DOHH2 (cell line): Measurements from ENCODE around the gene CD151.

Experiments used
- H3F3A ChIP-seq: fragments of 200-600 bp; sonication (generic), shearing (Covaris generic); 2 replicates; pipeline ENCODE4 v1.6.0; 2016; ENCODE audit warnings: antibody characterized with exemption, mild to moderate bottlenecking; ENCODE audit not compliant: control insufficient read depth, insufficient read depth
- H3K27ac ChIP-seq: fragments of 200-600 bp; sonication (generic); 2 replicates; pipeline ENCODE4 v1.5.1; 2014; ENCODE audit warnings: low read depth, mild to moderate bottlenecking, low read length, moderate library complexity
- H3K27me3 ChIP-seq: fragments of 200-600 bp; sonication (generic); 2 replicates; pipeline ENCODE4 v1.6.1; 2014; ENCODE audit warnings: mild to moderate bottlenecking, low read length, mixed read lengths; ENCODE audit not compliant: control insufficient read depth
- H3K36me3 ChIP-seq: fragments of 200-600 bp; sonication (generic); 2 replicates; pipeline ENCODE4 v1.6.1; 2014; ENCODE audit warnings: mild to moderate bottlenecking, low read length, moderate library complexity, mixed read lengths; ENCODE audit not compliant: control insufficient read depth
- H3K4me1 ChIP-seq: fragments of 200-600 bp; sonication (generic); 2 replicates; pipeline ENCODE4 v1.6.1; 2014; ENCODE audit warnings: mild to moderate bottlenecking, low read length, mixed read lengths; ENCODE audit not compliant: control insufficient read depth
- H3K4me2 ChIP-seq: fragments of 200-600 bp; sonication (generic); 2 replicates; pipeline ENCODE4 v1.6.0; 2014; ENCODE audit warnings: mild to moderate bottlenecking, low read length, moderate library complexity
- H3K4me3 ChIP-seq: fragments of 200-600 bp; sonication (generic); 2 replicates; pipeline ENCODE4 v1.5.1; 2014; ENCODE audit warnings: mild to moderate bottlenecking, low read length, mixed read lengths
- H3K79me2 ChIP-seq: fragments of 200-600 bp; sonication (generic); 2 replicates; pipeline ENCODE4 v1.6.1; 2014; ENCODE audit warnings: mild to moderate bottlenecking, low read length, mixed read lengths; ENCODE audit not compliant: control insufficient read depth
- H3K9me2 ChIP-seq: fragments of 200-600 bp; sonication (generic); replicated peaks from 2 replicates; pipeline ENCODE4 v1.6.1; 2014; ENCODE audit warnings: mild to moderate bottlenecking, low read length, mixed read lengths; ENCODE audit not compliant: control insufficient read depth
- H3K9me3 ChIP-seq: fragments of 200-600 bp; sonication (generic); 2 replicates; pipeline ENCODE4 v1.6.1; 2014; ENCODE audit warnings: antibody characterized with exemption, low read length, mixed read lengths; ENCODE audit not compliant: control insufficient read depth, insufficient read depth
- H4K20me1 ChIP-seq: fragments of 200-600 bp; sonication (generic); 2 replicates; pipeline ENCODE4 v1.6.0; 2014; ENCODE audit warnings: low read depth, mild to moderate bottlenecking, antibody characterized with exemption, low read length, moderate library complexity; ENCODE audit not compliant: control insufficient read depth, insufficient read depth
- CTCF ChIP-seq: fragments of 200-600 bp; sonication (generic); IDR thresholded peaks from one replicate; pipeline ENCODE4 v1.5.1; 2014; ENCODE audit warnings: antibody characterized with exemption, mild to moderate bottlenecking, low read depth, low read length; ENCODE audit not compliant: poor library complexity, severe bottlenecking
- EZH2phosphoT487 ChIP-seq: fragments of 200-600 bp; sonication (generic); IDR thresholded peaks from 2 replicates; pipeline ENCODE4 v1.6.1; 2017; ENCODE audit warnings: borderline replicate concordance, mild to moderate bottlenecking, antibody characterized with exemption, low read length, moderate library complexity, mixed read lengths

The CD151 gene

DNA sequence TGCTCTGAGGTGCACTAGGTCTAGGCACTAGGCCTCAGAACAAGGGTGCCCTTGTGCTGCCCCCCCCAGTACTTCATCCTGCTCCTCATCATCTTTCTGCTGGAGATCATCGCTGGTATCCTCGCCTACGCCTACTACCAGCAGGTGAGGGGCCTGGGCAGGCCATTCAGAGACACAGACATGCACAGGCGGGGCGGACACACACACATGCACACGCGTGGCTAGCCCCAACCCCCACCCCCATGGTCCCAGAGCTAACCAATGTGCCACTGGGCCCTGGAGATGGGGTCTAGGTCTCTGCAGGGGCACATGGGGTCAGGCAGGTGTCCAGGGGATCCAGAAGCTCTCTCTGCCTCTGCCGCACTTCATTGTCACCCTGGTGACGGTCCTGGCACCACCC is 3.9 kb downstream of the CD151 start:
- no peaks in the 10 kb centered on the region for H3K9me2 ChIP-seq
- no peaks in the 10 kb centered on the region for H3K9me3 ChIP-seq
- TF ChIP-seq CTCF (no peak), EZH2phosphoT487 (no peak)
- peaks cover 37% of the 10 kb centered on the region for H3K36me3 ChIP-seq
- H3K27me3 ChIP-seq, result peaks cover 31% of the 10 kb centered on the region
- H4K20me1 ChIP-seq, result peaks cover 14% of the 10 kb centered on the region
- H3K4me3 ChIP-seq, result no peak overlapping the region
- no peaks in the 10 kb centered on the region for H3F3A ChIP-seq
- peaks cover 19% of the 10 kb centered on the region for H3K79me2 ChIP-seq
- no peak overlapping the region for H3K27ac ChIP-seq
- H3K4me2 ChIP-seq, result no peak overlapping the region
- peaks cover 18% of the 10 kb centered on the region for H3K4me1 ChIP-seq

DNA sequence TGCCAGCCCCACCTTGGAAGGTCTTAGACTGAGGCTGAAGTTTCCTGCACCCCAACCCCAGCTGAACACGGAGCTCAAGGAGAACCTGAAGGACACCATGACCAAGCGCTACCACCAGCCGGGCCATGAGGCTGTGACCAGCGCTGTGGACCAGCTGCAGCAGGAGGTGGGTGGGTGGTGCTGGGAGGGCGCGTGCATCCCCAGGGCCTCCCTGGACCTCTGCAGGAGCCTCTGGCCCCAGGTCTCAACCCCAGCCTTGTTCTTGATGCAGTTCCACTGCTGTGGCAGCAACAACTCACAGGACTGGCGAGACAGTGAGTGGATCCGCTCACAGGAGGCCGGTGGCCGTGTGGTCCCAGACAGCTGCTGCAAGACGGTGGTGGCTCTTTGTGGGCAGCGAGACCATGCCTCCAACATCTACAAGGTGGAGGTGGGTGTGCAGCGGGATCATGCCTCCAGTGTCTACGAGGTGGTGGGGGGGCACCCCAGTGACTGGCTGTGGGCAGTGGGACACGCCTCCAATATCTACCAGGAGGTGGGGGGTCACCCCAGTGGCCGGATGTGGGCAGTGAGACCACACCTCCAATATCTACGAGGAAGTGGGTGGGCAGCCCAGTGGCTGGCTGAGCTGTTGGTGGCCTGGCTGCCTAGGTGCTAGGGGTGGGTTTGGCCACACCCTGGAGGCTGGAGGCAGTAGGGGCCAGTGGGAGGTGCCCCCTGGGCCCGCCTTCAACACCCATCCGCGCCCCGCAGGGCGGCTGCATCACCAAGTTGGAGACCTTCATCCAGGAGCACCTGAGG is 4.6 kb downstream of the CD151 start:
- Histone ChIP-seq H3K4me1 (peaks cover 16% of the 10 kb centered on the region), H3K4me2 (no peak overlapping the region), H3K27me3 (peaks cover 24% of the 10 kb centered on the region), H3K4me3 (no peak overlapping the region), H3K9me3 (no peaks in the 10 kb centered on the region), H3K36me3 (peaks cover 41% of the 10 kb centered on the region), H4K20me1 (peaks cover 14% of the 10 kb centered on the region), H3K79me2 (peaks cover 25% of the 10 kb centered on the region), H3K27ac (no peak overlapping the region), H3F3A (no peaks in the 10 kb centered on the region), H3K9me2 (no peaks in the 10 kb centered on the region)
- TF ChIP-seq CTCF (no peak), EZH2phosphoT487 (no peak)

GRCh38 chr11:837990-838307 is 5.2 kb downstream of the CD151 start:
- Histone ChIP-seq H3K27ac (no peak overlapping the region), H4K20me1 (peaks cover 14% of the 10 kb centered on the region), H3K4me1 (peaks cover 14% of the 10 kb centered on the region), H3K4me2 (no peak overlapping the region), H3K9me2 (no peaks in the 10 kb centered on the region), H3K4me3 (no peak overlapping the region), H3K9me3 (no peaks in the 10 kb centered on the region), H3F3A (no peaks in the 10 kb centered on the region), H3K36me3 (peaks cover 41% of the 10 kb centered on the region), H3K27me3 (peaks cover 22% of the 10 kb centered on the region), H3K79me2 (peaks cover 25% of the 10 kb centered on the region)
- TF ChIP-seq CTCF (no peak), EZH2phosphoT487 (no peak)
